GM23338 (cell line): ENCODE measurements around the gene DRD2. TPM values are rescaled to one million over a fixed set of nuclear protein-coding genes. Genes with fewer than 3 reads are reported as not detected.

Experiments used
- ATAC-seq: fragments of 200-7000 bp; cut with Tn5 transposase; 3 replicates; pipeline ENCODE4 v1.9.1; 2020
- DNase-seq: peaks from one replicate; pipeline ENCODE4 v3.0.0-alpha.2; 2015; ENCODE audit warnings: low spot score
- H2AFZ ChIP-seq: fragments of 200-600 bp; sonication (generic); 2 replicates; pipeline ENCODE4 v1.8.0; 2016; ENCODE audit warnings: antibody characterized with exemption, mild to moderate bottlenecking, moderate library complexity
- H3F3A ChIP-seq: fragments of 200-600 bp; sonication (generic); replicated peaks from 2 replicates; pipeline ENCODE4 v1.8.0; 2017; ENCODE audit warnings: antibody characterized with exemption, mixed run types, low read depth
- H3K27ac ChIP-seq: fragments of 200-600 bp; sonication (generic); 2 replicates; pipeline ENCODE4 v1.6.1; 2016; ENCODE audit warnings: low read depth
- H3K27me3 ChIP-seq: fragments of 200-600 bp; sonication (generic); 2 replicates; pipeline ENCODE4 v1.8.0; 2016; ENCODE audit warnings: mild to moderate bottlenecking, mixed run types, moderate library complexity; ENCODE audit not compliant: insufficient read depth
- H3K36me3 ChIP-seq: fragments of 200-600 bp; sonication (generic); 2 replicates; pipeline ENCODE4 v1.8.0; 2016; ENCODE audit warnings: mild to moderate bottlenecking; ENCODE audit not compliant: insufficient read depth
- H3K4me1 ChIP-seq: fragments of 200-600 bp; sonication (generic); 2 replicates; pipeline ENCODE4 v1.8.0; 2016; ENCODE audit warnings: mild to moderate bottlenecking, moderate library complexity; ENCODE audit not compliant: insufficient read depth
- H3K4me2 ChIP-seq: fragments of 200-600 bp; sonication (generic); 2 replicates; pipeline ENCODE4 v1.7.1; 2017; ENCODE audit warnings: mixed run types
- H3K4me3 ChIP-seq: fragments of 200-600 bp; sonication (generic); 2 replicates; pipeline ENCODE4 v1.6.1; 2016; ENCODE audit warnings: mixed run types
- H3K79me2 ChIP-seq: fragments of 200-600 bp; sonication (generic); replicated peaks from 2 replicates; pipeline ENCODE4 v1.8.0; 2017; ENCODE audit warnings: mild to moderate bottlenecking; ENCODE audit not compliant: insufficient read depth
- H3K9me2 ChIP-seq: fragments of 200-600 bp; sonication (generic); 2 replicates; pipeline ENCODE4 v1.8.0; 2017; ENCODE audit not compliant: insufficient read depth
- H4K20me1 ChIP-seq: fragments of 200-600 bp; sonication (generic); replicated peaks from 2 replicates; pipeline ENCODE4 v1.8.0; 2017; ENCODE audit warnings: mild to moderate bottlenecking; ENCODE audit not compliant: insufficient read depth
- H3K27ac Mint-ChIP-seq: 2 replicates; pipeline ENCODE4 v1.8.0; 2020; ENCODE audit warnings: inconsistent platforms, mild to moderate bottlenecking, moderate library complexity, mixed read lengths
- H3K27me3 Mint-ChIP-seq: 3 replicates; pipeline ENCODE4 v1.8.0; 2022; ENCODE audit warnings: low read depth, mild to moderate bottlenecking, moderate library complexity, mixed read lengths, inconsistent platforms; ENCODE audit not compliant: insufficient read depth, poor library complexity
- H3K36me3 Mint-ChIP-seq: 3 replicates; pipeline ENCODE4 v1.8.0; 2021; ENCODE audit warnings: low read depth, mild to moderate bottlenecking, inconsistent platforms, moderate library complexity, mixed read lengths
- H3K4me1 Mint-ChIP-seq: 3 replicates; pipeline ENCODE4 v1.8.0; 2020; ENCODE audit warnings: mild to moderate bottlenecking, inconsistent platforms, mixed read lengths
- H3K4me3 Mint-ChIP-seq: 3 replicates; pipeline ENCODE4 v1.8.0; 2021; ENCODE audit warnings: moderate library complexity, mild to moderate bottlenecking, inconsistent platforms, mixed read lengths
- H3K9me3 Mint-ChIP-seq: 3 replicates; pipeline ENCODE4 v1.8.0; 2020; ENCODE audit warnings: moderate library complexity, mild to moderate bottlenecking, inconsistent platforms, mixed read lengths
- CREB1 ChIP-seq: fragments of 250-450 bp; sonication (Bioruptor Pico); IDR thresholded peaks from 2 replicates; pipeline ENCODE4 v1.5.0; 2020; ENCODE audit warnings: low read depth, mild to moderate bottlenecking, moderate library complexity
- CTCF ChIP-seq, 2 experiments: fragments of 200-600 bp in 1 of 2; sonication (generic) in 1 of 2; conservative IDR thresholded peaks; 2 replicates each; pipeline versions ENCODE4 v1.5.1 to v1.6.1; 2016 to 2017; ENCODE audit warnings: antibody characterized with exemption in 2 of 2, low read depth in 2 of 2, mild to moderate bottlenecking in 2 of 2, moderate library complexity in 1 of 2
- EZH2 ChIP-seq: fragments of 200-600 bp; sonication (generic); IDR thresholded peaks from one replicate; pipeline ENCODE4 v1.8.0; 2017; ENCODE audit warnings: antibody characterized with exemption, mild to moderate bottlenecking, low read depth; ENCODE audit not compliant: unreplicated experiment
- JUNB ChIP-seq: IDR thresholded peaks from one replicate; pipeline ENCODE4 v1.6.1; 2016; ENCODE audit warnings: antibody characterized with exemption; ENCODE audit not compliant: unreplicated experiment
- NANOG ChIP-seq: IDR thresholded peaks from 2 replicates; pipeline ENCODE4 v1.6.1; 2016; ENCODE audit warnings: antibody characterized with exemption, borderline replicate concordance
- POLR2AphosphoS5 ChIP-seq: IDR thresholded peaks from 2 replicates; pipeline ENCODE4 v1.6.1; 2016; ENCODE audit warnings: antibody characterized with exemption, low read depth
- ZNF114 ChIP-seq: fragments of 250-450 bp; sonication (Bioruptor Pico); IDR thresholded peaks from 2 replicates; pipeline ENCODE4 v1.5.0; 2020; ENCODE audit warnings: mild to moderate bottlenecking, moderate library complexity
- ZNF331 ChIP-seq: fragments of 250-450 bp; sonication (Bioruptor Pico); IDR thresholded peaks from 2 replicates; pipeline ENCODE4 v1.5.0; 2020; ENCODE audit warnings: low read depth, mild to moderate bottlenecking, moderate library complexity
- polyA plus RNA-seq: library from polyadenylated mRNA; unstranded; fragments of >200 nt; fragmentation: Nextera tagmentation; extraction: Ambion mirVana; gene quantifications from 2 replicates; pipeline ENCODE4 v1.2.1, GENCODE V29; 2016
- total RNA-seq: library from RNA; depleted of rRNA; stranded (reverse); fragments of >200 nt; shearing (Covaris generic); gene quantifications from 2 replicates; pipeline ENCODE4 v1.2.3, GENCODE V29; 2014
- TF ChIP-seq, protein P1 (sequence below): fragments of 250-450 bp; sonication (Bioruptor Pico); IDR thresholded peaks from 2 replicates; pipeline ENCODE4 v1.5.0; 2020; ENCODE audit warnings: mild to moderate bottlenecking, moderate library complexity

Gene DRD2
- total and polyA plus RNA-seq, 2 experiments from 2014 or later, result 0.21 to 0.66 TPM

- Histone ChIP-seq H2AFZ (no peak overlapping the region), H3K4me3 (no peak overlapping the region), H3K4me2 (no peak overlapping the region), H3F3A (no peaks in the 10 kb centered on the region), H3K27ac (no peak overlapping the region), H3K79me2 (no peaks in the 10 kb centered on the region), H3K36me3 (no peaks in the 10 kb centered on the region), H3K27me3 (no peaks in the 10 kb centered on the region), H4K20me1 (no peaks in the 10 kb centered on the region), H3K4me1 (no peaks in the 10 kb centered on the region), H3K9me2 (no peaks in the 10 kb centered on the region)
- ATAC-seq, result no peak
- Mint-ChIP-seq H3K27ac (no peak overlapping the region), H3K4me1 (peaks cover 2% of the 10 kb centered on the region; the same call in 2 of the 3 replicates), H3K9me3 (no peaks in the 10 kb centered on the region; the same call in 2 of the 3 replicates), H3K27me3 (peaks cover 8% of the 10 kb centered on the region), H3K36me3 (no peaks in the 10 kb centered on the region; the same call in 2 of the 3 replicates), H3K4me3 (no peak overlapping the region)
- TF ChIP-seq CTCF (conservative IDR thresholded peaks at IDR 0.05; ENCODE audit: low read depth in 2 of 2) (no peak), ZNF114 (CRISPR knock-in tag) (no peak), POLR2AphosphoS5 (no peak), EZH2 (no peak), CREB1 (no peak), JUNB (no peak)
- no peak for DNase-seq
Measured at GRCh38 chr11:113410414-113411135, 64.6 kb downstream of the DRD2 start.

GRCh38 chr11:113409526-113409925, 65.7 kb downstream of the DRD2 start:
- no peak overlapping the region for H3K4me3 Mint-ChIP-seq
- no peaks in the 10 kb centered on the region for H3K4me1 ChIP-seq
- H3K27ac ChIP-seq, result no peak overlapping the region
- H3K4me2 ChIP-seq, result no peak overlapping the region
- H3K36me3 ChIP-seq, result no peaks in the 10 kb centered on the region
- no peak overlapping the region for H3K27ac Mint-ChIP-seq
- no peaks in the 10 kb centered on the region for H3K79me2 ChIP-seq
- no peaks in the 10 kb centered on the region; the same call in 2 of the 3 replicates for H3K36me3 Mint-ChIP-seq
- H3K4me3 ChIP-seq, result no peak overlapping the region
- H3K9me3 Mint-ChIP-seq, result no peaks in the 10 kb centered on the region
- DNase-seq (no peak), ATAC-seq (no peak)
- H3K4me1 Mint-ChIP-seq, result peaks cover 8% of the 10 kb centered on the region
- no peaks in the 10 kb centered on the region for H3K27me3 ChIP-seq
- H3F3A ChIP-seq, result no peaks in the 10 kb centered on the region
- H3K27me3 Mint-ChIP-seq, result peaks cover 8% of the 10 kb centered on the region
- no peaks in the 10 kb centered on the region for H3K9me2 ChIP-seq
- H4K20me1 ChIP-seq, result no peaks in the 10 kb centered on the region
- no peak overlapping the region for H2AFZ ChIP-seq
- no peak for TF ChIP-seq NANOG
- no peak for TF ChIP-seq CREB1
- no peak for TF ChIP-seq ZNF114 (CRISPR knock-in tag)
- no peak for TF ChIP-seq ZNF331 (CRISPR knock-in tag)
- no peak for TF ChIP-seq POLR2AphosphoS5
- TF ChIP-seq, protein P1, sequence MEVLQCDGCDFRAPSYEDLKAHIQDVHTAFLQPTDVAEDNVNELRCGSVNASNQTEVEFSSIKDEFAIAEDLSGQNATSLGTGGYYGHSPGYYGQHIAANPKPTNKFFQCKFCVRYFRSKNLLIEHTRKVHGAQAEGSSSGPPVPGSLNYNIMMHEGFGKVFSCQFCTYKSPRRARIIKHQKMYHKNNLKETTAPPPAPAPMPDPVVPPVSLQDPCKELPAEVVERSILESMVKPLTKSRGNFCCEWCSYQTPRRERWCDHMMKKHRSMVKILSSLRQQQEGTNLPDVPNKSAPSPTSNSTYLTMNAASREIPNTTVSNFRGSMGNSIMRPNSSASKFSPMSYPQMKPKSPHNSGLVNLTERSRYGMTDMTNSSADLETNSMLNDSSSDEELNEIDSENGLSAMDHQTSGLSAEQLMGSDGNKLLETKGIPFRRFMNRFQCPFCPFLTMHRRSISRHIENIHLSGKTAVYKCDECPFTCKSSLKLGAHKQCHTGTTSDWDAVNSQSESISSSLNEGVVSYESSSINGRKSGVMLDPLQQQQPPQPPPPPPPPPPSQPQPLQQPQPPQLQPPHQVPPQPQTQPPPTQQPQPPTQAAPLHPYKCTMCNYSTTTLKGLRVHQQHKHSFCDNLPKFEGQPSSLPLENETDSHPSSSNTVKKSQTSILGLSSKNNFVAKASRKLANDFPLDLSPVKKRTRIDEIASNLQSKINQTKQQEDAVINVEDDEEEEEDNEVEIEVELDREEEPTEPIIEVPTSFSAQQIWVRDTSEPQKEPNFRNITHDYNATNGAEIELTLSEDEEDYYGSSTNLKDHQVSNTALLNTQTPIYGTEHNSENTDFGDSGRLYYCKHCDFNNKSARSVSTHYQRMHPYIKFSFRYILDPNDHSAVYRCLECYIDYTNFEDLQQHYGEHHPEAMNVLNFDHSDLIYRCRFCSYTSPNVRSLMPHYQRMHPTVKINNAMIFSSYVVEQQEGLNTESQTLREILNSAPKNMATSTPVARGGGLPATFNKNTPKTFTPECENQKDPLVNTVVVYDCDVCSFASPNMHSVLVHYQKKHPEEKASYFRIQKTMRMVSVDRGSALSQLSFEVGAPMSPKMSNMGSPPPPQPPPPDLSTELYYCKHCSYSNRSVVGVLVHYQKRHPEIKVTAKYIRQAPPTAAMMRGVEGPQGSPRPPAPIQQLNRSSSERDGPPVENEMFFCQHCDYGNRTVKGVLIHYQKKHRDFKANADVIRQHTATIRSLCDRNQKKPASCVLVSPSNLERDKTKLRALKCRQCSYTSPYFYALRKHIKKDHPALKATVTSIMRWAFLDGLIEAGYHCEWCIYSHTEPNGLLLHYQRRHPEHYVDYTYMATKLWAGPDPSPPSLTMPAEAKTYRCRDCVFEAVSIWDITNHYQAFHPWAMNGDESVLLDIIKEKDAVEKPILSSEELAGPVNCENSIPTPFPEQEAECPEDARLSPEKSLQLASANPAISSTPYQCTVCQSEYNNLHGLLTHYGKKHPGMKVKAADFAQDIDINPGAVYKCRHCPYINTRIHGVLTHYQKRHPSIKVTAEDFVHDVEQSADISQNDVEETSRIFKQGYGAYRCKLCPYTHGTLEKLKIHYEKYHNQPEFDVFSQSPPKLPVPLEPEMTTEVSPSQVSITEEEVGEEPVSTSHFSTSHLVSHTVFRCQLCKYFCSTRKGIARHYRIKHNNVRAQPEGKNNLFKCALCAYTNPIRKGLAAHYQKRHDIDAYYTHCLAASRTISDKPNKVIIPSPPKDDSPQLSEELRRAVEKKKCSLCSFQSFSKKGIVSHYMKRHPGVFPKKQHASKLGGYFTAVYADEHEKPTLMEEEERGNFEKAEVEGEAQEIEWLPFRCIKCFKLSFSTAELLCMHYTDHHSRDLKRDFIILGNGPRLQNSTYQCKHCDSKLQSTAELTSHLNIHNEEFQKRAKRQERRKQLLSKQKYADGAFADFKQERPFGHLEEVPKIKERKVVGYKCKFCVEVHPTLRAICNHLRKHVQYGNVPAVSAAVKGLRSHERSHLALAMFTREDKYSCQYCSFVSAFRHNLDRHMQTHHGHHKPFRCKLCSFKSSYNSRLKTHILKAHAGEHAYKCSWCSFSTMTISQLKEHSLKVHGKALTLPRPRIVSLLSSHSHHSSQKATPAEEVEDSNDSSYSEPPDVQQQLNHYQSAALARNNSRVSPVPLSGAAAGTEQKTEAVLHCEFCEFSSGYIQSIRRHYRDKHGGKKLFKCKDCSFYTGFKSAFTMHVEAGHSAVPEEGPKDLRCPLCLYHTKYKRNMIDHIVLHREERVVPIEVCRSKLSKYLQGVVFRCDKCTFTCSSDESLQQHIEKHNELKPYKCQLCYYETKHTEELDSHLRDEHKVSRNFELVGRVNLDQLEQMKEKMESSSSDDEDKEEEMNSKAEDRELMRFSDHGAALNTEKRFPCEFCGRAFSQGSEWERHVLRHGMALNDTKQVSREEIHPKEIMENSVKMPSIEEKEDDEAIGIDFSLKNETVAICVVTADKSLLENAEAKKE, result no peak
- TF ChIP-seq JUNB, result no peak
- no peak for TF ChIP-seq CTCF (conservative IDR thresholded peaks at IDR 0.05; ENCODE audit: low read depth in 2 of 2)
